ENCODE results near the gene ZNF564. TPM values are rescaled to one million over a fixed set of nuclear protein-coding genes. Genes with fewer than 3 reads are reported as not detected.

ZNF564 gene
- 16.1 TPM for total RNA-seq
- 10 to 100 TPM; 16.3 to 20.2 (median 17.6) TPM for polyA plus RNA-seq

- Histone ChIP-seq H3K9me3 (ENCODE audit: control insufficient read depth in 2 of 2, low read length in 2 of 2) (peaks cover 0 to 6% of the 10 kb centered on the region in 2 experiments), H3K36me3 (ENCODE audit: control insufficient read depth, insufficient read depth, low read length) (peaks cover 17% of the 10 kb centered on the region), H3K27me3 (ENCODE audit: control insufficient read depth, insufficient read depth, low read length) (no peaks in the 10 kb centered on the region), H3K4me3 (ENCODE audit: low read depth, low read length) (peak within 1 kb of the TSS; percentile 95), H3K4me1 (ENCODE audit: control insufficient read depth, insufficient read depth, low read length, poor library complexity, severe bottlenecking) (peaks cover 28% of the 10 kb centered on the region), H3K27ac (ENCODE audit: insufficient read depth, low read length, poor library complexity, severe bottlenecking) (peak within 1 kb of the TSS; percentile 87)
- peak; percentile 88 to 99 (median 96) for DNase-seq
- H3K4me1 Mint-ChIP-seq = peaks cover 4 to 57% (median 25%) of the 10 kb centered on the region in 4 donors
- H3K27me3 Mint-ChIP-seq = no peaks in the 10 kb centered on the region
- peak; percentile 99 for ATAC-seq (ENCODE audit: low read depth in 2 of 2)
- peak within 1 kb of the TSS; percentile 96 to 99 (median 97) for H3K27ac Mint-ChIP-seq
- peaks cover 0 to 7% (median 0%) of the 10 kb centered on the region in 7 donors for H3K9me3 Mint-ChIP-seq
- H3K36me3 Mint-ChIP-seq = peaks cover 11% of the 10 kb centered on the region
- peak within 1 kb of the TSS; percentile 95 to 98 (median 96) for H3K4me3 Mint-ChIP-seq
Observed at GRCh38 chr19:12551060-12551832, at the start of gene ZNF564. ZNF564 (minus strand) TSS chr19:12551482; CDS start chr19:12551332, 150 bp downstream.

DNA sequence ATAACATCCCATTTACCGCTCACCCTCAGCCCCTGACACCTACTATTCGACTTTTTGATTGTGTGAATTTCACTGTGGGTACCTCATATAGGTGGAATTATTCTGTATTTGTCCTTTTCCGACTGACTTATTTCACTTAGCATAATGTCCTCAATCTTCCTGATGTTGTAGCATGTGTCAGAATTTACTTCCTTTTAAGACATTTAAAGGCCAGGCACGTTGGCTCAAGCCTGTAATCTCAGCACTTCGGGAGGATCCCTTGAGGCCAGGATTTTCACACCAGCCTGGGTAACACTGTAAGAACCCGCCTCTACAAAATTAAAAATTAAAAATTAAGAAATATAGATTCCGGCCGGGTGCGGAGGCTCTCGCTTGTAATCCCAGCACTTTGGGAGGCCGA, 46.3 kb upstream of the ZNF564 start:
- Histone ChIP-seq H3K4me3 (ENCODE audit: low read depth, low read length) (no peak overlapping the region), H3K4me1 (ENCODE audit: control insufficient read depth, insufficient read depth, low read length, poor library complexity, severe bottlenecking) (no peaks in the 10 kb centered on the region), H3K36me3 (ENCODE audit: control insufficient read depth, insufficient read depth, low read length) (peaks cover 8% of the 10 kb centered on the region), H3K27ac (ENCODE audit: insufficient read depth, low read length, poor library complexity, severe bottlenecking) (no peak overlapping the region), H3K9me3 (ENCODE audit: control insufficient read depth in 2 of 2, low read length in 2 of 2) (no peaks in the 10 kb centered on the region), H3K27me3 (ENCODE audit: control insufficient read depth, insufficient read depth, low read length) (no peaks in the 10 kb centered on the region)
- Mint-ChIP-seq H3K4me1 (peaks cover 0 to 3% (median 0%) of the 10 kb centered on the region in 4 donors), H3K4me3 (no peak overlapping the region), H3K27ac (peak overlapping the region in 1 of 3 donors; percentile 84), H3K27me3 (no peaks in the 10 kb centered on the region), H3K36me3 (peaks cover 23% of the 10 kb centered on the region), H3K9me3 (no peaks in the 10 kb centered on the region)
- DNase-seq (no peak), ATAC-seq (ENCODE audit: low read depth in 2 of 2) (no peak)

- no peaks in the 10 kb centered on the region for H3K9me3 ChIP-seq (ENCODE audit: control insufficient read depth in 2 of 2, low read length in 2 of 2)
Observed at GRCh38 chr19:12596927-12597548, 45.8 kb upstream of the ZNF564 start.

GRCh38 chr19:12596485-12596884, 45.2 kb upstream of the ZNF564 start:
- Histone ChIP-seq H3K4me3 (ENCODE audit: low read depth, low read length) (no peak overlapping the region), H3K27ac (ENCODE audit: insufficient read depth, low read length, poor library complexity, severe bottlenecking) (no peak overlapping the region), H3K36me3 (ENCODE audit: control insufficient read depth, insufficient read depth, low read length) (peaks cover 7% of the 10 kb centered on the region), H3K4me1 (ENCODE audit: control insufficient read depth, insufficient read depth, low read length, poor library complexity, severe bottlenecking) (no peaks in the 10 kb centered on the region), H3K9me3 (ENCODE audit: control insufficient read depth in 2 of 2, low read length in 2 of 2) (no peaks in the 10 kb centered on the region), H3K27me3 (ENCODE audit: control insufficient read depth, insufficient read depth, low read length) (no peaks in the 10 kb centered on the region)
- Mint-ChIP-seq H3K4me1 (peaks cover 0 to 7% (median 0%) of the 10 kb centered on the region in 4 donors), H3K27ac (no peak overlapping the region), H3K9me3 (peaks cover 0 to 1% (median 0%) of the 10 kb centered on the region in 7 donors), H3K27me3 (no peaks in the 10 kb centered on the region), H3K4me3 (no peak overlapping the region), H3K36me3 (peaks cover 28% of the 10 kb centered on the region)
- DNase-seq = no peak
- ATAC-seq (ENCODE audit: low read depth in 2 of 2) = no peak

More at GRCh38 chr19:12596927-12597548, 45.8 kb upstream of the ZNF564 start:
- Histone ChIP-seq H3K36me3 (ENCODE audit: control insufficient read depth, insufficient read depth, low read length) (peaks cover 7% of the 10 kb centered on the region), H3K27ac (ENCODE audit: insufficient read depth, low read length, poor library complexity, severe bottlenecking) (no peak overlapping the region), H3K27me3 (ENCODE audit: control insufficient read depth, insufficient read depth, low read length) (no peaks in the 10 kb centered on the region), H3K4me1 (ENCODE audit: control insufficient read depth, insufficient read depth, low read length, poor library complexity, severe bottlenecking) (no peaks in the 10 kb centered on the region), H3K4me3 (ENCODE audit: low read depth, low read length) (no peak overlapping the region)
- ATAC-seq (ENCODE audit: low read depth in 2 of 2) (no peak), DNase-seq (no peak)
- Mint-ChIP-seq H3K9me3 (peaks cover 0 to 1% (median 0%) of the 10 kb centered on the region in 7 donors), H3K27me3 (no peaks in the 10 kb centered on the region), H3K27ac (no peak overlapping the region), H3K4me3 (no peak overlapping the region), H3K36me3 (peaks cover 27% of the 10 kb centered on the region), H3K4me1 (peaks cover 0 to 4% (median 0%) of the 10 kb centered on the region in 4 donors)

DNA sequence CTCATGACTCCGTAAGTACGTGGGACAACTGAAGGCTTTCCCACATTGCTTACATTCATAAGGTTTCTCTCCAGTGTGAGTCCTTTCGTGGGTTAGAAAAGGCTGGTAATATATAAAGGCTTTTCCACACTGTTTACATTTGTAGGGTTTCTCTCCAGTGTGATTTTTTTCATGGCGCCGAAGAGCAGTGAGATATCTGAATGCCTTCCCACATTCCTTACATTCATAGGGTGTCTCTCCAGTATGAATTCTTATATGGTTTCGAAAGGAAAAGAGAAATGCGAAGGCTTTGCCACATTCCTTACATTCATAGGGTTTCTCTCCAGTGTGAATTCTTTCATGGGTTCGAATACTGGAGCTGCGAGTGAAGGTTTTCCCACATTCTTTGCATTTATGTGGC, 29.8 kb upstream of the ZNF564 start:
- no peaks in the 10 kb centered on the region for H3K4me1 ChIP-seq (ENCODE audit: control insufficient read depth, insufficient read depth, low read length, poor library complexity, severe bottlenecking)
- H3K36me3 ChIP-seq (ENCODE audit: control insufficient read depth, insufficient read depth, low read length) = peaks cover 33% of the 10 kb centered on the region
- H3K27ac ChIP-seq (ENCODE audit: insufficient read depth, low read length, poor library complexity, severe bottlenecking) = no peak overlapping the region
- peaks cover 0 to 5% (median 0%) of the 10 kb centered on the region in 4 donors for H3K4me1 Mint-ChIP-seq
- ATAC-seq (ENCODE audit: low read depth in 2 of 2) (no peak), DNase-seq (no peak)
- H3K4me3 Mint-ChIP-seq = no peak overlapping the region
- no peaks in the 10 kb centered on the region for H3K27me3 Mint-ChIP-seq
- H3K27me3 ChIP-seq (ENCODE audit: control insufficient read depth, insufficient read depth, low read length) = no peaks in the 10 kb centered on the region
- H3K27ac Mint-ChIP-seq = no peak overlapping the region
- H3K9me3 ChIP-seq (ENCODE audit: control insufficient read depth in 2 of 2, low read length in 2 of 2) = peaks cover 21 to 29% of the 10 kb centered on the region in 2 experiments
- peaks cover 0 to 36% (median 10%) of the 10 kb centered on the region in 7 donors for H3K9me3 Mint-ChIP-seq
- H3K36me3 Mint-ChIP-seq = peaks cover 47% of the 10 kb centered on the region
- H3K4me3 ChIP-seq (ENCODE audit: low read depth, low read length) = no peak overlapping the region

- no peak for DNase-seq
- H3K4me3 Mint-ChIP-seq = no peak overlapping the region
- no peaks in the 10 kb centered on the region for H3K4me1 ChIP-seq (ENCODE audit: control insufficient read depth, insufficient read depth, low read length, poor library complexity, severe bottlenecking)
- peaks cover 21 to 29% of the 10 kb centered on the region in 2 experiments for H3K9me3 ChIP-seq (ENCODE audit: control insufficient read depth in 2 of 2, low read length in 2 of 2)
- ATAC-seq (ENCODE audit: low read depth in 2 of 2) = no peak
- no peak overlapping the region for H3K27ac ChIP-seq (ENCODE audit: insufficient read depth, low read length, poor library complexity, severe bottlenecking)
- peaks cover 47% of the 10 kb centered on the region for H3K36me3 Mint-ChIP-seq
- H3K4me1 Mint-ChIP-seq = peaks cover 0 to 5% (median 1%) of the 10 kb centered on the region in 4 donors
- no peak overlapping the region for H3K4me3 ChIP-seq (ENCODE audit: low read depth, low read length)
- no peaks in the 10 kb centered on the region for H3K27me3 Mint-ChIP-seq
- H3K27ac Mint-ChIP-seq = no peak overlapping the region
- H3K9me3 Mint-ChIP-seq = peaks cover 0 to 36% (median 10%) of the 10 kb centered on the region in 7 donors
- H3K27me3 ChIP-seq (ENCODE audit: control insufficient read depth, insufficient read depth, low read length) = no peaks in the 10 kb centered on the region
- H3K36me3 ChIP-seq (ENCODE audit: control insufficient read depth, insufficient read depth, low read length) = peaks cover 33% of the 10 kb centered on the region
Observed at GRCh38 chr19:12580180-12580694, 29.0 kb upstream of the ZNF564 start.

GRCh38 chr19:12578641-12579040, 27.4 kb upstream of the ZNF564 start:
- Histone ChIP-seq H3K4me3 (ENCODE audit: low read depth, low read length) (no peak overlapping the region), H3K27me3 (ENCODE audit: control insufficient read depth, insufficient read depth, low read length) (no peaks in the 10 kb centered on the region), H3K36me3 (ENCODE audit: control insufficient read depth, insufficient read depth, low read length) (peaks cover 33% of the 10 kb centered on the region), H3K4me1 (ENCODE audit: control insufficient read depth, insufficient read depth, low read length, poor library complexity, severe bottlenecking) (peaks cover 4% of the 10 kb centered on the region), H3K9me3 (ENCODE audit: control insufficient read depth in 2 of 2, low read length in 2 of 2) (peaks cover 19 to 29% of the 10 kb centered on the region in 2 experiments), H3K27ac (ENCODE audit: insufficient read depth, low read length, poor library complexity, severe bottlenecking) (no peak overlapping the region)
- peaks cover 0 to 15% (median 7%) of the 10 kb centered on the region in 4 donors for H3K4me1 Mint-ChIP-seq
- H3K36me3 Mint-ChIP-seq = peaks cover 47% of the 10 kb centered on the region
- no peaks in the 10 kb centered on the region for H3K27me3 Mint-ChIP-seq
- no peak overlapping the region for H3K27ac Mint-ChIP-seq
- no peak for ATAC-seq (ENCODE audit: low read depth in 2 of 2)
- peaks cover 0 to 36% (median 10%) of the 10 kb centered on the region in 7 donors for H3K9me3 Mint-ChIP-seq
- no peak overlapping the region for H3K4me3 Mint-ChIP-seq
- DNase-seq = no peak

Measured in CD4-positive, CD25-positive, alpha-beta regulatory T cell (primary cell).